DMS114 treated with DMSO at 0.1 percent for 48 hours (cell line): ENCODE data around the gene INHBC.

ENCODE experiments used
- DNase-seq: peaks from one replicate; lab custom pipeline; 2025; ENCODE audit not compliant: unreplicated experiment; lab: John Stamatoyannopoulos, UW

The INHBC gene

DNA sequence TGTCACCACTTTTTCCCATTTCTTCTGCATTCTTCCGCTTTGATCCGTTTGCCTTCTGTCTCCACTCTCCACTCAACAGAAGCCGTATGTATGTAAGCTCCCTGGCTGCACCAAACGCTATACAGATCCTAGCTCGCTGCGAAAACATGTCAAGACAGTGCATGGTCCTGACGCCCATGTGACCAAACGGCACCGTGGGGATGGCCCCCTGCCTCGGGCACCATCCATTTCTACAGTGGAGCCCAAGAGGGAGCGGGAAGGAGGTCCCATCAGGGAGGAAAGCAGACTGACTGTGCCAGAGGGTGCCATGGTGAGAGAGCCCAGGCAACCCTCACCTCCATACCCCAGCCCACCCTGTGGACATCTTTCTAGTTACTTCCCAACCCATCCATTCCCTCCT, 33.3 kb downstream of the INHBC start:
- no peak for DNase-seq

DNA sequence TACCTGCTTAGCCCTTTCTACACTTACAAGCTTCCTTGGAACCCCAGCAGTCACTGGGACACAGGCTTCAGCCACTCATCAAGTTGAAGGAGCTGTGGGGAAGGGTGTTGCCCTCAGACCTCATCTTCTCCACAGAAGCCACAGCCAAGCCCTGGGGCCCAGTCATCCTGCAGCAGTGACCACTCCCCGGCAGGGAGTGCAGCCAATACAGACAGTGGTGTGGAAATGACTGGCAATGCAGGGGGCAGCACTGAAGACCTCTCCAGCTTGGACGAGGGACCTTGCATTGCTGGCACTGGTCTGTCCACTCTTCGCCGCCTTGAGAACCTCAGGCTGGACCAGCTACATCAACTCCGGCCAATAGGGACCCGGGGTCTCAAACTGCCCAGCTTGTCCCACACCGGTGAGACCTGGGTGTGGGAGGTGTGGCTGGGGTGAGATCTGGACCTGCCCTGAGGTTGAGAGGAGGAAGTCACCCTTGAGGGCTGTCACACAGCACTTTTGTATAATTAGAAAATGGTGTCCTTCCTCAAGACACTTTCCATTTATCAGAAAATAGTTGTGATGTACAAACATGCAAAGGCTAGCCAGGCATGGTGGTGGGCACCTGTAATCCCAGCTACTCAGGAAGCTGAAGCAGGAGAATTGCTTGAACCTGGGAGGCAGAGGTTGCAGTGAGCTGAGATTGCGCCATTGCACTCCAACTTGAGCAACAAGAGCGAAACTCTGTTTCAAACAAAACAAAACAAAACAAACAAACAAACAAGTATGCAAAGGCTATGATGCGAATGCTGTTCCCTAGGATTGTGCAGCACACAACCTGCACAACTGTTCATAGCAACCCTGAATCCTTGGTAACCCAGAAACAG, 34.9 kb downstream of the INHBC start:
- no peak for DNase-seq

DNA sequence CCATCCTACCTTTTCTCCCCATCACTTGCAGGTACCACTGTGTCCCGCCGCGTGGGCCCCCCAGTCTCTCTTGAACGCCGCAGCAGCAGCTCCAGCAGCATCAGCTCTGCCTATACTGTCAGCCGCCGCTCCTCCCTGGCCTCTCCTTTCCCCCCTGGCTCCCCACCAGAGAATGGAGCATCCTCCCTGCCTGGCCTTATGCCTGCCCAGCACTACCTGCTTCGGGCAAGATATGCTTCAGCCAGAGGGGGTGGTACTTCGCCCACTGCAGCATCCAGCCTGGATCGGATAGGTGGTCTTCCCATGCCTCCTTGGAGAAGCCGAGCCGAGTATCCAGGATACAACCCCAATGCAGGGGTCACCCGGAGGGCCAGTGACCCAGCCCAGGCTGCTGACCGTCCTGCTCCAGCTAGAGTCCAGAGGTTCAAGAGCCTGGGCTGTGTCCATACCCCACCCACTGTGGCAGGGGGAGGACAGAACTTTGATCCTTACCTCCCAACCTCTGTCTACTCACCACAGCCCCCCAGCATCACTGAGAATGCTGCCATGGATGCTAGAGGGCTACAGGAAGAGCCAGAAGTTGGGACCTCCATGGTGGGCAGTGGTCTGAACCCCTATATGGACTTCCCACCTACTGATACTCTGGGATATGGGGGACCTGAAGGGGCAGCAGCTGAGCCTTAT, 35.8 kb downstream of the INHBC start:
- DNase-seq: no peak

DNA sequence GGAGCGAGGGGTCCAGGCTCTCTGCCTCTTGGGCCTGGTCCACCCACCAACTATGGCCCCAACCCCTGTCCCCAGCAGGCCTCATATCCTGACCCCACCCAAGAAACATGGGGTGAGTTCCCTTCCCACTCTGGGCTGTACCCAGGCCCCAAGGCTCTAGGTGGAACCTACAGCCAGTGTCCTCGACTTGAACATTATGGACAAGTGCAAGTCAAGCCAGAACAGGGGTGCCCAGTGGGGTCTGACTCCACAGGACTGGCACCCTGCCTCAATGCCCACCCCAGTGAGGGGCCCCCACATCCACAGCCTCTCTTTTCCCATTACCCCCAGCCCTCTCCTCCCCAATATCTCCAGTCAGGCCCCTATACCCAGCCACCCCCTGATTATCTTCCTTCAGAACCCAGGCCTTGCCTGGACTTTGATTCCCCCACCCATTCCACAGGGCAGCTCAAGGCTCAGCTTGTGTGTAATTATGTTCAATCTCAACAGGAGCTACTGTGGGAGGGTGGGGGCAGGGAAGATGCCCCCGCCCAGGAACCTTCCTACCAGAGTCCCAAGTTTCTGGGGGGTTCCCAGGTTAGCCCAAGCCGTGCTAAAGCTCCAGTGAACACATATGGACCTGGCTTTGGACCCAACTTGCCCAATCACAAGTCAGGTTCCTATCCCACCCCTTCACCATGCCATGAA, 36.5 kb downstream of the INHBC start:
- DNase-seq: no peak

DNA sequence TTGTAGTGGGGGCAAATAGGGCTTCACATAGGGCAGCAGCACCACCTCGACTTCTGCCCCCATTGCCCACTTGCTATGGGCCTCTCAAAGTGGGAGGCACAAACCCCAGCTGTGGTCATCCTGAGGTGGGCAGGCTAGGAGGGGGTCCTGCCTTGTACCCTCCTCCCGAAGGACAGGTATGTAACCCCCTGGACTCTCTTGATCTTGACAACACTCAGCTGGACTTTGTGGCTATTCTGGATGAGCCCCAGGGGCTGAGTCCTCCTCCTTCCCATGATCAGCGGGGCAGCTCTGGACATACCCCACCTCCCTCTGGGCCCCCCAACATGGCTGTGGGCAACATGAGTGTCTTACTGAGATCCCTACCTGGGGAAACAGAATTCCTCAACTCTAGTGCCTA, 37.1 kb downstream of the INHBC start:
- DNase-seq: no peak

DNA sequence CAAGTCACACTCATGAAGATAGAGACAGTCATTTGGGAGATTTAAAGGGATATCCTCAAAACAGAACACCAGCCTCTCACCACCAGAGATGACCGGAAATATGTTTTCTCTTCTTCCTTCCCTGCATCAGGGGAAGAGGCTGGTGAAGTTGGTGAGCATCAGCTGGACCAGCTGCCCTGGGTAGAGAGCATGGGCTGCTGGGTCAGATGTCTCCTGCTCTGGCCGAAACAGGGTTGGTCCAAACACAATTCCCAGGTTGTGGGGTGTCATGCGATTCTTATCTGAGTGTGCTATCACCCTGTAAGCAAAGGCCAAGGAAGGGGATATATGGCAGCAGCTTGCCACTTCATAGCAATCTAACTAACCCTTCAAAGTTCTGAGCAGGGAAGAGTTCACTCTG, 37.8 kb downstream of the INHBC start:
- no peak for DNase-seq

DNA sequence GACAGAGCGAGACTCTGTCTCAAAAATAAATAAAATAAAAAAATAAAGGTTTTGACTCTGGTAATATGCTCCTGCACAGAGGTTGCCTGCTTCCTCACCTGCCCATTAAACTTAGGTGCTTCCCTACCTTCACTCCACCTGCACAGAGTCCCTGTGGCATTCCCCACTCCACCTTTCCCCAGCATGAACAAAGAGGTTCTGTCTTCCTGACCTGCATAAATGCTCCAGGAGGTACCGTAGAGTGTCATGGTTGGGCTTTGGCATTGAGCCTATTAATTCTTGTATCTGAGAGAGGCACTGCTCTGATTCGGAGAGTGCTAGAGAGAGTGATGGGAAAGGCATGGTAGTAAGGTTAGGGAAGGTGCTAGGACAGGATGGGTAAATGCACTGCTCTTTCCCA, 38.8 kb downstream of the INHBC start:
- no peak for DNase-seq

DNA sequence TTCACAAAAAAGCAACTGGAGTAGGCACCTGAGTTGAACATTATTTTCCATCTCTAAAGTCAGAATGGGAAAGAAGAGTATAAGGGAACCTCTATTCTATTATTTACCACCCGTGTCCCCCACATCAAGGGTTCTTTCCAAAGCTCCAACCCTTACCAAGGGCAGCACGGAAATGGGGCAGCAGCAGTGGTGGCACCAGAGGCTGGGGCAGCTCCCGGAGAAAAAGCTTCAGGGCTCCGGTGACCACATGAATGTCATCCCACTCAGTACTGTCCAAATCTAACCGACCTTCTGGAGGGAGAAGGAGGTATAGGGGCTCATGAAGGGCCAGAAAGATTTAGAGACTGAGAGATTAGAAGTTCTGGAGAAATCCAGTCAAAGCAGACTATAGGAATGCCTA, 39.3 kb downstream of the INHBC start:
- no peak for DNase-seq

DNA sequence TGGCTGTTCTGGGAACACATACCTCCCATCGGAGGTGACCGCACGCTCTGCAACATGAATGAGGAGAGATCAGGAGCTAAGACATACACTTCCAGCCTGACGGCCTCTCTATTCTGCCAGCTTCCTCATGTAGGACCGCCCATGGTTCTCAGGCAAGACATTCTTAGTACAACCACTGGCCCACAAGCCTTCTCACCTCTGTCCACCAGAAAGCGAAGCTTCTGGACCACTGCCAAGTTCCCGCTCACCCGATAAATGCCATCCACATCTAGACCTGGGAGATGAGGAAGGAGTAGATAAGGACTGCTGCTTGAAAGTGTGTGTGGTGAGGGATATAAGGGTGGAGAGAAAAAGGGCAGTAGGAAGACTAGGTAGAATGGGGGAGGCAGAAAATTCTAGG, 39.8 kb downstream of the INHBC start:
- DNase-seq: no peak

DNA sequence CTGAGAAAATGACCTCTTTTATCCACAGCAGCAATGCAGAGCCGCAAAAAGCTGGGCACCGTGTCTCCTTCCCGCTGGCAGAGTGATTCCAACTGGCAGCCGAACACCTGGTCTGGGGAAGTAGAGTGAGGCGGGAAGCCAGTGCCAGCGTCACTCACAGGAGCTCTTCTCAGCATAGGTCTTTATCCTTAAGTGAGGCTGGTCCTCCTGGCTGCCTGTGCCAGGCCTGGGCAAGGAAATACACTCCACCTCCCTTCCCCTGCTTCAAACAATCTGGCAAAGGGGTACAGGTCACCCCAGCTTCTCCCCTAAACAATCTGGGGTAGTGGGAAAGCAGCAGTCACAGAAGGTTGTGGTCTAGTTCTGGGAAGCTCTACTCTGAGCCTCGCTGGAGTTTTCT, 40.3 kb downstream of the INHBC start:
- no peak for DNase-seq

DNA sequence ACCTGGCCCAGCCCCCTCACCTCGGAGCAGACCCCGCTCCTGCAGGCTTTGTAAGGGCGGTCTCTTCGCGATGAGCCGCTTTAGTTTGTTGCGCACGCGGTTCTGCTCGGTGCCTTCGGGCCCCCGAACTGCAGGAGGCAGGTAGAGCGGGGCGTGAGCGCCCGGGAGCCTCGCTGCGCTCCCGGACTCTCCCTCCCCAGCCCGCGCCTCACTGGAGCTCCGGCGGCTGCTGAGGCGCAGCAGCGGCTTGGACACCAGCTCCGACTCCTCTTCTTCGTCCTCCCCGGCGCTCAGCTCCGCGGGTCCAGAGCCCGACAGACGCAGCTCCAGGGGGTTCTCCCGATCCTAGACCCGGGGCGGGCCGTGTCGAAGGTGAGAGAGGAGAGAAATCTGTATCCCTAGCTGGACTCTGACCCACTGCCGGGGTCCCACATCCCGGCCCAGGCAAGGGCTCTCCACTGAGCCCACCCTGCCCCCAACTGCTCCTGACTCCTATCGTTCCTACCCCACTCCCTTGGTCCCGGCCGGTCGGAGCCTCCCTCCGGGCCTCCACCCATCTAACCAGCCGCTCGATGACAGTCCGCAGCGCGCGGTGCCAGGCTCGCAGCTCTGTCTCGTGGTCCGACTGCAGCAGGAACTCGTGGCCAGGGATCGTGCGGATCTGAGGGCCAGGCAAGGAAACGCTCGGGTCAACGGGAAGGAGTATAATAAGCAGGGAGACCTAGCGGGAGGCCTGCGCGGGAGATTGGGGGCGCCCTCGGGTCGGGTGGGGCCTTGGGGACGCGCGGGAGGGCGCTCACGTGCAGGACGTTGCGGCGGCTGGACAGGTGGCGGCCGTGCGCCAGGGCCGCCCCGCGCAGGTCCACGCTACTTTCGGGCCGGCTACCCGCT, 40.9 kb downstream of the INHBC start:
- no peak for DNase-seq

DNA sequence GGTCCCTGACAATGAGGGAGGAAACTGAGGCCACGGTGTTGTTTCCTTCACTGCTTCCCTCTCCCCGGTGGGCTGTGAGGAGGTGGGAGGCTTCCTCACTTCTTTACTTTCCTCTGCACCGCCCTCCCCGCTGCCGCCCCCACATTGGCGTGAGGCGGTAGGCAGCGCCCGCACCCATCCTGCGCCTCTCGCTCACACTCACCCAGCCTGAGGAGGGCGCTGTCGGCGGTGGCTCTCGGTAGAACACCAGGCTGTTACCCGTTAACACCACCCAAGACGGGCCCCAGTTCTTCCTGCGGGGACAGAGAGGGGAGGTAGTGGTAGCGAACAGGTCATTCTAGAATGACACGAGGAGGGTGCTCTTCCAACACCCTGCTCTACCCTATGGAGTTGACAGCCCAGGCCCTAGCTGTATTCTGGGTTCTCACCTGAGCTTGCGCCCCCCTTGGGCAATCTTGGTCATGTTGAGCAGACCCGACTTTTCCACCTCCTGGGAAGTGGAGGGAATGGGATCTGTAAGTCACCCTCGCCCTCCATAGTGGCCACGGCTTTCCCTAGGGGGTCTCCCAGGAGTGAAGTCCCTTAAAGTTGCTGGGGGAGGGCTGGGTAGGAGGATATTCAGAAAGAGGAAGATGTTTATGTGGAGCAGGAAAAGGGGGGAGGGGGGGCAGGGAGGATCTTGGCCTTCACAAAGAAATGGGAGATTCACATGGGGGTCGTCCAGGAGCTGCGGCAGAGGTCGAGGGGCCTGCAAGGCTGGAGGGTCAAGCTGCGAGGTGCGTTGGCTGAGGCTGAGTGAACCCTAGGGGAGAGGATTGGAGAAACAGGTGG, 41.8 kb downstream of the INHBC start:
- no peak for DNase-seq

DNA sequence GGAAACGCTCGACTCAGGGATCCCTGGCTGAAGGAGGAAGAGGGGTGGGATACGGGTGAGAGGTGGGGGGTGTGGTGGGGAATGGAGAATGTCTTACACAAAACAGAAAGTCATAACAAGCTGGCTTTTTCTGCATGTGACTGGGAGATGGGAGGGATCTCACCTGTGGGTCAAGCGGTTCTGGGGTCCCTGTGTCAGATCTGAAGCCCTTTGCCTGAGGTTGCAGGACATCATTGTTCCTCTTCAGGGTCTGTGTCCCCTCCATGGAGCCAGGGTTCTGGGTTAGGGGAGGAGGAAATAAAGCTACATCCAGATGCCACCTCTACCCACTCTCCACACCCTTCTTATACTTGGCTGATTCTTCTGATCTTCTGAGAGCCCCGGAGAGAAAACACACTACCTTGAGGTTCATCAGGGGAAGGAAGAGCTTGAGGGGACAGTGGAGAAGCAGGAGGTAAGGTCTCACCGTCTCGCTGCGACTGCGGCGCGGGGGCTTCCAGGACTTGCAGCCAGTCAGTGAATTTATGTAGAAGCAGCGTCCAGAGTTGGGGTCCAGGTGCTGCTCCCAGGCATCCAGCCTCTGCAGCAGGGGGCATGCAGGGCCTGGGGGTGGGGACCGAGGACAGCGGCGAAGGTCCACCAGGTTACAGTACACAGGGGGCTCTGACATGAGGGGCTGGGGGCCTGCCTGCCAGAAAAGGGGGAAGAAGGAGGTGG, 42.6 kb downstream of the INHBC start:
- DNase-seq: no peak

DNA sequence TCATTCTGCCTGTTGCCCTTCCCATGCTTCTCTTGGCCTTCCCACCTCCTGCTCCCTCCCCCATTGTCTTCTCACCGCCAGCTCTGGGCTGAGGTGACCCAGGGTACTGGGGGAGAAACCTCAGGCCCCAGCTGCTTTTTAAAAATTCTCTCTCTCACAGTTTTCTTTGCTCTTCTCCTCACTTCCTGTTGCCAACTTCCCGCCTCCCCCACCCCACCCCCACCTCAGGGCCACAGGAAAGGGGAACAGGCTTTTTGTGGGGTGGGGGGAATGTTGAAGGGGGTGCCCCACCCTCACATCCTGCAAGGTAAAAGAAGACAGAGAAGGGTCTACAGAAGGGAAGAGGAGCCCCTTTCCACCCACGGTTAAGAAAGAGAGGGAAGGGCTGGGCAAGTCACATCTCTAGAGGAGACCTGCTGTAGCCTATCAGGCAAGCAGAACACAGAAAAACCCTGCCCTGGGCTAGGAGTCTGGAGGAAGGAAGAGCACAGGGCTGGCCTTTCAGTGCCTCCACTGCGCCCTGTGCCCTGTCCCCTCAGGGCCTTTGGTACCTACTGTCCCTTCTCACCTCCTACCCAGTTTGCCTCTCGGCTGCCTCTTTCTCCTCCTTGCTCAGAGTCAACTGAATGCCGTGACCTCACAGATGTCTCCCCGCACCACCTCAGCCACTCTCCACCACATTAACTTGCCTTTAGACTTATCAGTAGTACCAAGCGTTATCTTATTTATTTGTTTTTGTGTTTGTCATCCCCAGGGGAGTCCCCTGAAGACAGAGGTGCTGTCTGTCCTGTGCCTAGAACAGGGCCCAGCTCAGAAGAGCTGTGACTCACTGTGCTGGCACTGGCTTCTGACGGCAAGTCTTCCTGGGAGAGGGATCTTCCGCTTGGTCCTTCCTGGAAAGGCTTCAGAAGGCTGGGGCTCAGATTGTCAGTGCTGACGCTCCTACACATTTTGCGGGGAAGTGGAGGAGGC, 43.4 kb downstream of the INHBC start:
- no peak for DNase-seq

DNA sequence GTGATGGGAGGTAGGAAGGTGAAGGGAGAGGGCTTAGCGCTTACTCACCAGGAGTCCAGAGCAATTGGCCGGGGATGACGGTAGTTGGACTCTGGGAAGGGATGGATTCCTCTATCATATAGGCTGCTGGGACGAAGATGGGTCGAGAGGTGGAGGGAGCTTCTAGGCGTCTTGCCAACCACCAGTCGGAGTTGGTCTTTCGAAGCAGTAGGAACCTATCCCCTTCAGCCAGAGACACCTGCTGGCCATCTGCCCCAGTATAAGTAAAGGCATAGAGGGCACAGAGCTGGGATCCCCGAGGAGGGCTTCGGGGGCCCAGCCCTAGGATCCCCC, 44.4 kb downstream of the INHBC start:
- DNase-seq: no peak

DNA sequence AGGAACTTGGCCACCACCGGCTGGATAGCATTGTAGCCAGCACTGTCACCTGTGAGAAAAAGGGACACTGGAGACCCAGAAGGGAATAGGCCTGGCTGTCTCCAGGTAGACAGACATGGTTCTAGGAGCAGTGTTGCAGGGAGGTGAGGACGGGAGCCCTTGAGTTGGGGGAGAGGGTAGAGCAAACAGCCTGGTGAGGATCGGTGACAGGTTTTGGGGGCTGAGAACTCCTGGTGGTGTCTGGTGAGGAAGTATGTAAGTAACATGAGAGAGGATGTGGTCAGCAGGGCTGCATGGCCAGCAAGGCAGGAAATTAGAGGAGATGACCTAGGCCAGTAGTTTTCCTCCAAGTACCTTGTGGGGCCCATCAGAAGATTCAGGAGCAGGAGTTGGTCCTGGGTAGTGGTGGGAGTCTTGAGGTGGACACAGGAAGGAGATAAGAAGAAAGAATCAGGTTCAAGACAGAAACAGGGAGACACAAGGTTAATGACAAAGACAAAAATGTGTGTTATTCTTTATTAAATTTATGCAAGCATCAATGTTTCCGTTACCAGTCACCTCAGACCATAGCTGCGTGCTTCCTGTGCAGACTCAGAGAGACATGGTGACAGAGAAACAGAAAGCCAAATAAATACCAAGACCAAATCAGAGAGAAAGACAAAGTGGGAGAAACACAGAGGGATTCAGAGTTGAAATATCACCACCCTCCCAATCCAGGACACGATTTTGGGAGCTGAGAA, 45.0 kb downstream of the INHBC start, which contains the start of gene ARHGAP9:
ARHGAP9 (minus strand) TSS at position 491 of the 740 bp plus-strand sequence; CDS start at position 31, 460 bp downstream.
- DNase-seq: no peak

DNA sequence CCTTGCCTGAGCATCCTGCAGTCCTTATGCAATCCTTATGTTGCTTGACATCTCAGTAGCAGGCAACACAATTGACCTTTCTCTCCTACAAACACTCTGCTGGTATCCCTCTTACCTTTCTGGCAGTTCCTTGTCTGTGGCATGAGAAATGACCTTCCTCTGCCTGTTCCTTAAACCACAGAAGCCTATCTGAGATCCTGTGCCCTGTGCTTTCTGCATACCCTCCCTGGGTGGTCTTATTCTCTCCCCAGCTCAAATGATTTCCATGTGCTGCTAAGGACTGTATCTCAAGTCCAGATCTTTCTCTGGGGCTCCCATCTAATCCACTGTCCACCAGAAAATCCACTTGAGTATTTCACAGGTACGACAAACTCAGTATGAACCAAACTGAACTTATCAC, 47.1 kb downstream of the INHBC start:
- DNase-seq: no peak

DNA sequence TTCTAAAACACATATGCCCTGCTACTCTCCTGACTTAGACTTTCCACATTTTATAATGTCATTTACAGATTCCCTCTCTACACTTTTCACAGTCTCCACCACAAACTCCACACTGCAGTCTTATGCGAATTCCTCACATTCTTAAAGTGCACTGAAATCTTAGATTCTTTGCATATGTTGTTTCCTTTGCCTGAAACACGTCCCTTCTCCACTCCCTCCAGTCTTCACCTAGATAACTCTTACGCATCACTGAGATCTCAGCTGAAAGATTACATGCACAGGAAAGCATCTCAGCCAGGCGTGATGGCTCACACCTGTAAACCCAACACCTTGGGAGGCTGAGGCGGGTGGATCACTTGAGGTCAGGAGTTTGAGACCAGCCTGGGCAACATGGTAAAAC, 48.9 kb downstream of the INHBC start:
- no peak for DNase-seq
